IPS DF 4.7 (cell line): ENCODE results near the gene NTF3.

Experiments used
- DNase-seq: peaks from one replicate; pipeline ENCODE4 v3.0.0-alpha.2; 2013; ENCODE audit warnings: low spot score; ENCODE audit errors: extremely low read depth

NTF3 gene

DNA sequence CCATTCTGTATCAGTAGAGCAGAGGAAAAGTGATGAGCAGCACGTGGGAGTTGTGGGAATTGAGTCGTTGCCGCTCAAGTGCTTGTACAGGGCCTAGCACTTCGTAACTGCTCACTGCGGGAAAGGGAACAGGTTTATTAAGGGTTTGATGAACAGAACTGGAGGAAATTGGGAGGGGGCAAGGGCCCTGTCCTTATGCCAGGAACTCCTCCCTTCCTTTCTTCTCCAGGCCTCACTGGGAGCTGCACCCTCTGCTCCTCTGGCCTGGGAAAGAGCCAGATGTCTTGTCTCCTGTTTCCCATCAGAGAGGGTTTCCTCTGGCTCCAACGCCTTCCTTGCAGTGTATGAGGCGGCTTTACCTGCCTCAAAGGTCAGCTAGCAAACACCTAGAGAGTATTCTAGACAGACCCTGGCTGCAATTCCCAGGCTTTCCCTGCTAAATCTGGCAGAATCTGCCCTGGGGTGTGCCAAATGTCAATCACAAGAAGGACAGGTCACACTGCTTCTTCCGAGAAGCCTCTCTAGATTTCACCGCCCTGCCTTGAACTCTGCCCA lies 78.4 kb downstream of the NTF3 start:
- DNase-seq: no peak

DNA sequence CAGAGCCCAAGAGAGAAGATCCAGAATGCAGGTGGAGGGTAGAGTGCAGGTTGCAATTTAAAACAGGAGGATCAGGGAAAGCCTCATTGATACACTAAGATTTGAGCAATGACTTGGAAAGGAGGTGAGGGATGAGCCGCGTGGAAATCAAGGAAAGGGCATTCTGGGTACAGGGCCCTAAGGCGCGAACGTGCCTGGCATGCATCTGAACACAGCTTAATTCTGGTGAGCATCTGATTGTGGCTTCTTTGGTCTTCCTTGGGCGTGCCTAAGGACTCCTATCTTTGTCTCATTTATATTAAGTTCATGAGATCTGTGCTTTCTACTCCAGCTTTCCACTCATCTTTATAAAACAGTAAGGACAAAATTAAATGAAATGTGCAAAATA lies 79.3 kb downstream of the NTF3 start:
- DNase-seq: no peak

DNA sequence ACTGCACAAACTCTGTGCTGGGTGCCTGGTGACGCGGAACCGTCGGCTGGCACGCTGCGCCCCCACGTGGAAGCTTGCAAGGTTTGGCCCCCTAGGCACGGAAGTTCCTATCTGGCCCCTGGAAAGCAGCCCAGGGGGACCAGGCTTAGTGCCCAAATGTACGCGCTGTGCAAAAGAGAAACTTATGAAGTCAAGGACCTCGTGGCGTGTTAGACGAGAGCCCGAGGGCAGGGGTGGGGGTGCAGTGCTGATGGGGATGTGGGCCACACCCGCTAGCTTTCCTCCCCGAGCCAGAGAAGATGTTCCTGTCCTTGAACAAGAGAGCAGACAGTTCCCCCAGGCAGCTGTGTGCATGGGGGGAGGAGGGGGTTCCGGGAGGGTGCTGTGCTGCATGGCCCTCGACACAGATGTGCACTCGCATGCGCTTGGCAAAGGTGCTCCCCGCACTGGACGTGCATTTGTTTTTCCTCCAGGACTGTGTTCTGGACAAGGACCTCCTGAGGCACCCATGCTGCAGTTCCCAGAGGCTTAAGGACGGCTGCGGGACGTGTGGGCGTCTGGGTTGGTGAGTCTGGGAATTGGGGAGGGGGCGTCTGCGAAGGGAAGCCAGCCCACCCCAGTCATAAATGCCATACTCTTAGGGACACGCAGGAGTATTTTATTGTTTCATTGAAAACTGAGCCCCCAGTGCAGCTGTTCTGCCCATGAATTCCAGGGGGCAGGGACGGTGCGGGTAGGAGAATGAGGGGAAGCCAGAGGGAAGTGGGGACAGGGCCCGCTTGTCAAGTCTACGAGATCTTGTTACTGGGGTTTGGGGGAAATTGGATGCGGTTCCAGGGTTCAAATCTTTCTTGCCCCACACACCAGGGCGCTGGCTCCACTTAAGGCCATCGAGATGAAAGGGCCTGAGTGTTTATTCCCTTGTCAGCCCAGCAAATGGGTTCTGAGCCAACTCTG lies 80.0 kb downstream of the NTF3 start:
- no peak for DNase-seq

DNA sequence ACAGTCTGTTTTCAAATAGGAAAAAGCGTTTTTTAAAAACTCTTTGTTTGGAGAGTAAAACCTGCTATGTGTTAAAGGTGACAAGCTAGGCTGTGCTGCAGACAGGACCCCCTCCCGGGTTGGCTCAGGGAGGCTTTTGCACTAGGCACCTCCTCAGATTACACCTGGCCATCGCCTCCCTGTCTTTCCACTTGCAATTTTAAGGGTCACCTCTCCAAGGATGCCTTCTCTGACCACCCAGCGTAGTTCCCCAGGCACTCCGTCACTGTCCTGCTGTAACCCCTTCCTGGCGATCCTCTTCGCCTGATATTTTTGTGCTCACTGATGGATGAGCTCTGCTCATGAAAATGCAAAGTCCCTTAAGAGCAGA lies 80.7 kb downstream of the NTF3 start:
- no peak for DNase-seq

DNA sequence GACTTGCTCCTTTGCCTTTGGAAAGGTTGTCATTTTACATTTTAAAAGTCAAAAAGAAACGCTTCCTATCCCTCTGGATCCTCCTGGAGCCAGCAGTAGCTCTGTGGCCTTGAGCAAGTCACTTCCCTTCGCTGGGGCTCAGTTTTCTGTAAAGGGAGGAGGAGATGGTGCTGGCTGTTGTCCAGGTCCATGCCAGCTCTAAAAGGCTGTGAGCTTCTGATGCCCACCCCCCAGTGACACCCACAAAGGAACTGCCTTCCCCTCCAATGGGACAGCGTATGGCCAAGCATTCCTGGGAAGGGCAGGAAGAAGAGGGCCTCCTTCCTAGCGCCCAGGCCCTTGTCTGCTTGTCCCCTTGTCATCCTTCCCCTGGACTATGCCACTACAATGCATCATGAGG lies 81.5 kb downstream of the NTF3 start:
- DNase-seq: no peak

DNA sequence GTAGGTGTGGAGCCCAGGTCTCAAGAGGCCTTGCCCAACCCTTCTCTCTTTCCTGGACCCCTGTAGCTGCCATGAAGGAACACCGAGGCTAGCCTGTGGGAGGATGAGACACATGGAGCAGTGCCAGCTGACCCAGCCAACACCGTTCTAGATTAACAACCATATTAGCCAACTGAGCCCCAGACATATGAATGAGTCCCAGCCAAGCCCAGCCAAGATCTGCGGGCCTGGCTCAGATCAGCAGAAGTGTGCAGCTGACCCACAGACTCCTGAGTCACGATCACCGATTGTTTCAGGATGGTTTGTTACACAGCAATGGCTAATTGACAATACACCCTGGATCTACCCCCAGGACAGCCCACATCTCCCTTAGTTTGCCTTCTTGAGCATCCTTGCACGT lies 82.1 kb downstream of the NTF3 start:
- DNase-seq: no peak

DNA sequence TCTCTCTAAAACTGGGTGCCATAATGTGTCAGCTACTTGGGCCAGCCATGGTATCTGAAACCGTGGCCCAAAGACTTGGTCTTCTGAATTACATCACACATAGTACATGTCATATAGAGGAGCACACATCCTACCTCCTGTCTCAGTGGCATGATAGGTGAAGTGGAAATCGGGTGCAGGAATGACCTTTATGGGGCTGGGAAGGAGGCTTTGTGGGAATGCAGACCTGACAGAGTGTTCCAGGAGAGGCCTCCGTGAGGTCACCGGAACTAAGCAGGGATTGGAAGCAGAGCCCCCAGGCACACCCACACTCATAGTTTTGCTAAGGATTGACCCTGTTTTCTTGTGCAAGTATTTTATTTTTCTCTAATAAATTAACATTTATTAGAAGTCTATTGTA lies 82.6 kb downstream of the NTF3 start:
- DNase-seq: no peak

DNA sequence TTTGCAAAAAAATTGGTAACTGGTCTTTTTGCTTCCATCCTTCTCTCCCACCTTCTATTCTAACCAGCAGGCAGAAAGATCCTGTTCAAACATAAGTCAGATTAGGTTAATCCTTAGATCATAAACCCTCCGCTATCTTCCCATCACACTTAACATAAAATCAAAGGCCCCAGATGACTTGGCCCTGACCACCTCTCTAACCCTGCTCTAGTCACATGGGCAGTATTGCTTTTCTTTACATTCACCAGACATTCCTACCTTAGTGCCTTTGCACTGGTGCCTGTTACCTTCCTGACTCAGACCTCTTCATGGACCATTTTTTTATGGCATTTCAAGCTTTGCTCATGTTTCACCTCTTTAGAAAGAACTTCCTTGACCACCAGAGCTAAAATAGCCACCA lies 83.5 kb downstream of the NTF3 start:
- DNase-seq: no peak

DNA sequence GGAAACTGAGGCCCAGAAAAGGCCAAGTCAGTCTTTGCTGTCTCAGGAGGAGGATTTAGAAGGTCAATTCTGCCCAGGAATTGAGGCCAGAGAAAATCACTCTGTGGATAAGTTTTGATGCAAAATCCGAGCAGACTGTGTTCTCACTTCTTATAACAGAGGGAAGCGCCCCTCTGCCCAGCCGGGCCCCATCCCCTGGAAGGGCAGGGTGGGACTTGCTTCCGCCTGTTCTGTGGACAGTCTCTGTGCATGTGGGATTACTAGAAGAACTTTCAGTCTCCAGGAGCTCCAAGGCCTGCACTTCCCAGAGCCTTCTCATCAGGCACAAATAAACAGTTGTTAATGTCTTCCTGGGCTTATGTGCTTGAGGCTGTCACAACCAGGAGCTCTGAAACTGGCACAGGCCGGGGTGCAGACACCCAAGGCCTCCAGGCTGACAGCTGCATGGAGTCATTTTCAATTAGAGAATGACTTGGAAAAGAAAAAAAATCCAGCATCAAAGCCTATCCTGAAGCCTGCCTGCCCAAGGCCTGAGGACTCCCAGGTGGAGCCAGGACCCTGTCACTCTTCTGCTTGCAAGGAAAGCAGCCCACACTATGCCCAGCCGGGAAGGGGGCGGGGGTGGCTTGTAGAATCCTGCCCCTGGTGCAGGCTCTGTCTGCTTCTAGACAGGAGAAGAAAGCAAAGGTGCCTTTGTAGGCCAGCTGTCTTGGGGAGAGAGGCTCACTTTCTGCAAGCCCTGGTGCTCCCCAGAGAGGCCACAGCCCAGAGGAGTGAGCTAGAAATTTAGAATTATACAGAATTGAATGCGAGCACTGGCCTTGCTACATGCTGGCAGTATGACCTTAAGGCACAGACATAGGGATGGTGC lies 84.7 kb downstream of the NTF3 start:
- DNase-seq: no peak

DNA sequence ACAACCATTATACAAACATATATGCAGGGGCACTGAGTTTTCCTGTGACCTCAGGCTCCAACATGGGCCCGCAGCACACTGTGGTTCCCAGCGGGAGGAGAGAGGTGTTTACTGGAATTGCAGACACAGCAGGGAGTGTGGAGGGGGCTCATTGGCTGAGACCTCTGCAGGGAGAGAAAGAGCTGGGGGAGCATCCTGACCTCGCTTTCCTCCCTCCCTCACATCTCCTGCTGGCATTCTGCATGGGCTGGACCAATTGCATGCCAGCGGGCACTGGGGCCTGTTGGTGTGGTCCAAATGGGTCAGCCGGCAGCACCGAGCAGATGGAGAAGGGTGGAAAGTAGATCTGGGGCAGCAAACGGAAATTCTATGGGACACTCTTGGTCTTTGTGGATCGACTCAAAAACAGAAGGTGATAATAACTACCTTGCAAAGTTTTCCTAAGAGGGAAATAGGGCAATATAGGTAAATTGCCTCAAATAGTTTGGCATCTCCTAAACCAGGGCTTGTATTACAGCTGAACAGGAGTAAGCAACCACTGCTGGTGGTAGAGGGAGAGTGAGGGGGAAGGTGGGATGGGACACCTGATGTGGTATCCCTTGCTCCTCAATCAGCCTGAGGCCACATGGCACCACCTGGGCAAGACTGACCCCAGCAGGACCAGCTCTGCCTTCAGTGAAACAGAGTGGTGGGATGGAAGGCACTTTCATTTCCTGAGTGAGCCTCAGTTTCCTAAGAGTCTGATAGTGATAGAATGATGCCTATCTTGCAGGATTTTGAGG lies 86.9 kb downstream of the NTF3 start:
- DNase-seq: no peak

DNA sequence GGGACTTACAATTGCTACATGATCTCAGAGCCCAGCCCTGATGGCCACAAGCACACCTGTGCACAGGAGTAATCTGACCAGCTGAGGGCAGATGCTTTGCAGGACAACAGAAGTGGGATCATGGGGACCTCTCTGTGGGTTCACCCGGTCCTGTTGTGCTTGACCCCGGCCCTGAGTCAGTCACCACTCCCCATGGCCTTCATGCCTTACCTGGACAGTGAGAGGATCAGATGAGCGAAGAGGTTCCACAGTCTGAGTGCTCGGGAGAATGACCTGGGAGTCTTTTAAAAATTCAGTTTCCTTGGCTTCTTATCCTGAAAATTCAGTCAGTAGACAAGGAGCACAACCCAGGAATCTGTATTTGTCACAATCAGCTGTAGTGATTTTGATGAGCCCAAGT lies 88.1 kb downstream of the NTF3 start:
- no peak for DNase-seq

DNA sequence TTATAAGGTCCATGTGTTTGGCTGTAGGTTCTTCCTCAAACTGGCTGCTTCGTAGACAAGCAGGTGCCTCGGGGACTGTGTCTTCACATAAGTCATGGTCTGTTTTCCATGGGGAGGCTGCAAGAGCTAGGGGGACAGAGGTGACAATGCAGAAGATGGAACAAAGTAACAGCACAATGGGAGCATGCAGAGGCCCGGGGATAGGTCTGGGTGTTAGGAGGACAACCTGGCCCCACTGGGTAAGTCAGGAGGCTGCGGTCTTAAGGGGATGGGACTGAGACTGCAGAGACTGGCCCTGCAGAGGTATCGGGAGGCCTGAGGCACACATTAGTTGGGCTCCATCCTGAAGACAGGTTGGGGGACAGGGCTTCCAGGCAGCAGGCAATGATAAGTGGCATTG lies 88.9 kb downstream of the NTF3 start:
- DNase-seq: no peak

DNA sequence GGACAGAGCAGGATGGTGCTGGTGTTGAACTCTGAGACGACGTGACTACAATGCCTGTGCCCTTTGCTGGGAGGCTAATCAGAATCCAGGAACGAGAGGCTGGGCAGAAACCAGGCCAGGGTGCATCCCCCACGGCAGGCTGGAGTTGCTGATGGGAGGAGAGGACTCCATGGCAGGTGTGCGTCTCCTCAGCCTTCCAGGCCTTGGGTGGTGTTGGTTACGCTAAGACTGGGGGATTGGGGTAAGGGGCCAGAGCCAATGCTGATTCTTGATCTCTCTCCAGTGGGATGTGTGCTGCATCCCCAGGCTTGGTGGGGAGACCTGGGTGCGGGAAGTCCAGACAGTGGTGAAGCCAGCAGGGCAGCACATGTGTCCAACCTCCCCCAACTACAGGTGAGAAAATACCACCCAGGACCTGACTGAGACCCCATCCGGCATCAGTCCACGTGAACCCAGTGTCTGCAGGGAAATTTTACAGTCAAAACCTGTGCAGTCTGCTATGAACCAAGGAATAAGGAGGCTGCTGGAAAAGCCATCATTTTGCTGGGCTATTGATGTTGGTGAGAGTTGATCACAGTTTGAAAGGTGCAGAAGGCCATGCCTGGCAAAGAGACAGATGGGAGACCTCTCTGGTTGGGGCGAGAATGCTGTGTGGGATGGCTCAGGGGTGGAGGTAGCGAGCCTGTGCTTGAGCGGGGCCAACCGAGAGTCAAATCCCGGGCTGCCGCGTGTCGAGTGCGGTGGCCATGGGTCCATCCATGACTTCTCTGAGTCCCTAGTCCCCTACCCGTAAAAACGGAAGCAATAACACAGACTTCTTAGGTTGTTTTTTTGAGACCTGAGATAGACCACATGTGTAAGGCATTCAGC lies 89.8 kb downstream of the NTF3 start:
- no peak for DNase-seq

DNA sequence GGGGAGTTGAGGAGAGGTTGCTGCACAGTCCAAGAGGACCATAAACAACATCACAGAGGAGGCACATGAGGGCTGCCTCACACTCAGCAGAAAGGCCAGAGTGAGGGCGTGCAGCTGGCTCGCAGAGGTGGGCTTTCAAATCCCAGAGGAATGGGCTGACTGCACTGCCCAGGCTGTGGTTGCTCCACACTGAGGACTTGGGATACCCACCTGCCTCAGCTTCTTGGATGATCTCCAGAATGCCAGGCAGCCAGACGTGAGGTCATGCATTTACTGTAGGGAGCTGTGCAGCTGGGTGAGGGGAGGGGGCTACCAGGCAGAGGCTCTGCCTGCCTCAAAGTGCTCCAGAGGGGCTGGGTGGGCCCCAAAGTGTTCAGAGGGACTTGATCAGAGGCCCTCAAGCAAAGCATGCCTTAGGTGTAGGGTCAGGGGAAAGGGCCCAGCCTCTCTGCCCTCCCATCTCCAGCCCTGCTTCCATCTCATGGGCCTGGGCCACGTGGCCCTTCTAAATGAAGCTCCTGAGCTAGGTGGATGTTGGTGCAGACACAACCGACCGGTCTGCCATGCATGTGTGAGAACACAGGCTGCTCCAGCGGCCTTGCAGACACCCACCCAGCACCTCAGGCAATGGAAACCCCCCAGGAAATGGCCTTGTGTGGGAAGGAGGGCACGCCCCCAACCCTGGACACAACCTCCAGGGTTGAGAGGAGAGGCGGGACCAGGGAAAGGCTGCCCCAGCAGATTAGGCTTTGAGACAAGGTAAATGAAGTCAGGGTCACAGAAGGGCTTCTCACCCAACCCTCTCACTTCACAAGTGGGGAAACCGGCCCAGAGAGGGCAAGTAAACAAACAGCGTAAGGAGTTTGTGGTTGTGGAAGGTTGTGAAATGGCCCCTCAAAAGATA lies 90.8 kb downstream of the NTF3 start:
- no peak for DNase-seq

DNA sequence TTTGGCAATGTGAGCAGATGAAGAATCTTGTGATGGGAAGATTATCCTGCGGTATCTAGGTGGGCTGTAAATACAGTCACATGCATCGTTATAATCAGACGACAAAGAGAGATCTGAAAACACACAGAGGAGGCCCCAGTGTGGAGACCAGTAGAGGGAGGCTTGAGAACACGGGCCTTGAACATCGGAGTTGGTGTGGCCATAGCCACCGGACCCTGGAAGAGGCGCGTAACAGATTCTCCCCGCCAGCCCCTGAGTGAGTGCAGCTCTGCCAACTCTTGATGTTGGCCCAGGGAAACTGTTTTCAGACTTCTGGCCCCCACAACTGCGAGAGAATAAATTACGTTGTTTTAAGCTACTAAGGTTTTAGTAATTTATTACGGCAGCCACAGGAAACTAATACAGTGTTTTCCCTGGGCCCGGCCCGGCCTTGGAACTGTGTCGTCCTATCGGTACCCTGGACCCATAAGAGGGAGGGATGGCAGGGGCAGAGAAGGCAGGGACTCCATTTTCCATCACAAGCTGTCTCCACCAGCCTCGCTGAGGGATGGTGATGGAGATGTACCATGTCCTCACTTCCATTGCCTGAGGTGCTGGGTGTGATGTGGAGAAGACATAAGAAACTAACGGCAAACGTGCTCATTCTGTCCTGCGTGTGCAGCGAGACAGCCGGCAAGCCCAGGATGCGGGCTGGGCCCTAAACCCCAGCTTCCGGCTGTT lies 91.6 kb downstream of the NTF3 start:
- no peak for DNase-seq

DNA sequence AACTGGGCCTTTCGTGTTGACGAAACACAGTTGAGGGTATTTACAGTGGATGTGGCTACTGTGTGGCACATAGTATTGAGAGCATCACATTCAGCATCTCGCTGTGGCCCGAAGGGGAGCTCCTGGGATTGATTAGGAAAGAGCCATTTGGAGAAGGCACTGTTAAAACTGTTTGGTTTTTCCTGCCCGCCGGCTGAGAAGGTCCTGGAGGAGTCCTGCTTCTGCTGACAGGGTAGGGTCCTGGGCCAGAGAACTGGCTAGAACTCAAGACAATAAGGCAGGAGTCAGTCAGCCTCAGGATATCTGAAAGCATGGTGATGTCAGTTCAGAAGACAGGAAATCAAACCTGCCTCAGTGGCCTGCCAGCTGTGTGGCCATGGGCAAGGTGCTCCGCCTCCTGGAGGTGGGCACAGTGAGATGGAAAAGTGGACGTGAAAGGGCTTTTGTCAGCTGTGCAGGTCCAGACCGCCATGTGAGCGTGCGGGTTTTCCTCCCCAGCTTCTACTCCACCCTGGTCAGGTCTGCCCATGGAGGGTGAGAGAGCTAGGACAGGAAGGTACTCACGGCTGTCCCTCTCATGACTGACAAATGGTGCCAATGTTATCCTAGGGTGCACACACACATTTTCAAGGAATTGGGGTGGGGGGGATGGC lies 92.3 kb downstream of the NTF3 start:
- DNase-seq: no peak

DNA sequence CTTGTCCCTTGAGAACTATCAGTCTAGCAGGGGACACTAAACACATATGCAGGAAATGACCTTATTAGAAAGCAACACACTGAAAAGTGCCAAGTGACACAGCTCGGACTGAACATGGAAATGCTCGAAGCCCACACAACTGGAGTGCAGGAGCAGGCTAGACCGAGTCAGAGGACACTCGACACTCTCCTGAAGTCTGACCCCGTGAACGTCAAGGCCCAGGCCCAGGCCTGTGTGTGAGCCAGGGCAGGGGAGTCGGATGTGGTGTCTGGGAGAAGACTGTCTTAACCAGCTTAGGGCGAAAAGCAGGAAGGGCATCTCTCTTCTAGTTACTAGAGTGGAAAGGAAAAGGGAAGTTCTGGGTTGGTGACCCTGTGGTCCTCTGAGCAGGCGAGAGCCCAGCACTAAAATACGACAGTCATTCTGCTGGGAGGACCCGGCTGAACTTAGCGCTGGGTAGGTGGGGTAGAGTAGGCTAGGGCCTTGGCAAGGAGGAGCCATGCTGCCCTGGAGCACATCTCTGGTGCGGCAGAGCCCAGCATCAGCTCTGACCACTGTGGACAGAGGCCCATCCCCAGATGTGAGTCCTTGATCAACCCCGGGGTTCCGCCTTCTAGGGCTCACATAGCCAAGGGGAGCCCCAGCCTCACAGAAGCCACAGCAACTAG lies 93.0 kb downstream of the NTF3 start:
- DNase-seq: no peak
